K562 (cell line): ENCODE measurements around the gene ZBTB16.

Source experiments
- CBFB ChIP-seq: sonication (generic); formaldehyde crosslinking; IDR thresholded peaks from 2 replicates; pipeline ENCODE4 v1.4.0; 2020; ENCODE audit warnings: mild to moderate bottlenecking, missing genetic modification reagents
- POLR2AphosphoS5 ChIP-seq: IDR thresholded peaks from 2 replicates; pipeline ENCODE4 v1.6.1; 2011; ENCODE audit warnings: mild to moderate bottlenecking, low read depth, low read length, moderate library complexity; ENCODE audit not compliant: control insufficient read depth, insufficient read depth
- SIRT6 ChIP-seq: IDR thresholded peaks from one replicate; pipeline ENCODE4 v1.6.1; 2012; ENCODE audit warnings: low read depth, mild to moderate bottlenecking, control low read depth, inconsistent platforms, low read length, moderate library complexity
- SLC30A9 ChIP-seq: fragments of 250-450 bp; sonication (Bioruptor Pico); IDR thresholded peaks from 2 replicates; pipeline ENCODE4 v1.8.0; 2022; ENCODE audit warnings: mild to moderate bottlenecking, moderate library complexity
- ZNF586 ChIP-seq: fragments of 450-650 bp; formaldehyde crosslinking; conservative IDR thresholded peaks from 2 replicates; pipeline ENCODE4 v1.4.0; 2020; ENCODE audit warnings: mild to moderate bottlenecking, moderate library complexity
- ZNF589 ChIP-seq: fragments of 200-800 bp; sonication (Bioruptor generic); IDR thresholded peaks from 2 replicates; pipeline ENCODE4 v1.6.1; 2016; ENCODE audit warnings: low read depth, missing genetic modification characterization, missing compliant biosample characterization
- TF ChIP-seq, protein P1 (sequence below): fragments of 250-450 bp; sonication (Bioruptor Pico); IDR thresholded peaks from 2 replicates; pipeline ENCODE4 v1.5.0; 2022; ENCODE audit warnings: mild to moderate bottlenecking
- TF ChIP-seq, protein P2 (sequence below), 3 experiments: IDR thresholded peaks in 2 of 3; conservative IDR thresholded peaks in 1 of 3; 2 replicates each; pipeline ENCODE4 v1.5.1; 2011 to 2012; ENCODE audit warnings: low read length in 3 of 3, mild to moderate bottlenecking in 3 of 3, control low read depth in 2 of 3, improper control_type of control experiment in 1 of 3, inconsistent platforms in 1 of 3, low read depth in 1 of 3, mixed read lengths in 1 of 3, moderate library complexity in 1 of 3; ENCODE audit not compliant: insufficient read depth in 2 of 3

DNA sequence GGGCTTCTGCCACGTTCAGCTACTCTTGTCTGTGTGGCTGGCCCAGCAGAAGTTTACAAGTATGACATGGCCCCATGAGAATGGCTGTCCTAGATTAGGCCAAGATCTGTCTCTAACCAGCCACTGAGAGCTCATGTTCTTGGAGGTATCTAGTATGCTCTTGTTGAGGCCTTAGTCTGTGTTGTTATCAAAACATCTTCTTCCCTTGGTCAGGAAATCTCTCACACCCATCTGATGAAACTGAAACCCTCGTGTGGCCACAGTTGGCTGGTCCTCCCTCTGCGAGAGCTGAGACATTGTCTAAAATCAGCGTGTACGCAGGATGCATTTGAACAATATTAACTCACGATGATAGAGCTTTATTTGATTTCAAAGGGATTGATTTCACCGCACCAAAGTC, 127.7 kb downstream of the ZBTB16 start:
- TF ChIP-seq, protein P1, sequence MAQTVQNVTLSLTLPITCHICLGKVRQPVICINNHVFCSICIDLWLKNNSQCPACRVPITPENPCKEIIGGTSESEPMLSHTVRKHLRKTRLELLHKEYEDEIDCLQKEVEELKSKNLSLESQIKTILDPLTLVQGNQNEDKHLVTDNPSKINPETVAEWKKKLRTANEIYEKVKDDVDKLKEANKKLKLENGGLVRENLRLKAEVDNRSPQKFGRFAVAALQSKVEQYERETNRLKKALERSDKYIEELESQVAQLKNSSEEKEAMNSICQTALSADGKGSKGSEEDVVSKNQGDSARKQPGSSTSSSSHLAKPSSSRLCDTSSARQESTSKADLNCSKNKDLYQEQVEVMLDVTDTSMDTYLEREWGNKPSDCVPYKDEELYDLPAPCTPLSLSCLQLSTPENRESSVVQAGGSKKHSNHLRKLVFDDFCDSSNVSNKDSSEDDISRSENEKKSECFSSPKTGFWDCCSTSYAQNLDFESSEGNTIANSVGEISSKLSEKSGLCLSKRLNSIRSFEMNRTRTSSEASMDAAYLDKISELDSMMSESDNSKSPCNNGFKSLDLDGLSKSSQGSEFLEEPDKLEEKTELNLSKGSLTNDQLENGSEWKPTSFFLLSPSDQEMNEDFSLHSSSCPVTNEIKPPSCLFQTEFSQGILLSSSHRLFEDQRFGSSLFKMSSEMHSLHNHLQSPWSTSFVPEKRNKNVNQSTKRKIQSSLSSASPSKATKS (CRISPR knock-in tag): no peak
- TF ChIP-seq CBFB (CRISPR knock-in tag): no peak
- TF ChIP-seq ZNF589: no peak
- TF ChIP-seq POLR2AphosphoS5: no peak
- TF ChIP-seq SIRT6: no peak
- no peak for TF ChIP-seq ZNF586 (CRISPR knock-in tag)
- TF ChIP-seq, protein P2, sequence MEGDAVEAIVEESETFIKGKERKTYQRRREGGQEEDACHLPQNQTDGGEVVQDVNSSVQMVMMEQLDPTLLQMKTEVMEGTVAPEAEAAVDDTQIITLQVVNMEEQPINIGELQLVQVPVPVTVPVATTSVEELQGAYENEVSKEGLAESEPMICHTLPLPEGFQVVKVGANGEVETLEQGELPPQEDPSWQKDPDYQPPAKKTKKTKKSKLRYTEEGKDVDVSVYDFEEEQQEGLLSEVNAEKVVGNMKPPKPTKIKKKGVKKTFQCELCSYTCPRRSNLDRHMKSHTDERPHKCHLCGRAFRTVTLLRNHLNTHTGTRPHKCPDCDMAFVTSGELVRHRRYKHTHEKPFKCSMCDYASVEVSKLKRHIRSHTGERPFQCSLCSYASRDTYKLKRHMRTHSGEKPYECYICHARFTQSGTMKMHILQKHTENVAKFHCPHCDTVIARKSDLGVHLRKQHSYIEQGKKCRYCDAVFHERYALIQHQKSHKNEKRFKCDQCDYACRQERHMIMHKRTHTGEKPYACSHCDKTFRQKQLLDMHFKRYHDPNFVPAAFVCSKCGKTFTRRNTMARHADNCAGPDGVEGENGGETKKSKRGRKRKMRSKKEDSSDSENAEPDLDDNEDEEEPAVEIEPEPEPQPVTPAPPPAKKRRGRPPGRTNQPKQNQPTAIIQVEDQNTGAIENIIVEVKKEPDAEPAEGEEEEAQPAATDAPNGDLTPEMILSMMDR (IDR thresholded peaks at IDR 0.05 in 2 of 3, conservative IDR thresholded peaks at IDR 0.05 in 1 of 3; ENCODE audit: insufficient read depth in 2 of 3, low read depth in 1 of 3, low read length in 3 of 3): no peak
- TF ChIP-seq SLC30A9 (CRISPR knock-in tag): no peak
